K562 (cell line): ENCODE results near the gene LGALS8. TPM values are rescaled to one million over a fixed set of nuclear protein-coding genes. Genes with fewer than 3 reads are reported as not detected.
A peak's percentile ranks its signal among the peaks of the same experiment; 100 is the strongest.

ENCODE experiments used
- ARID1B ChIP-seq: fragments of 450-650 bp; IDR thresholded peaks from 2 replicates; pipeline ENCODE4 v1.6.1; 2016; ENCODE audit warnings: antibody characterized with exemption, mild to moderate bottlenecking, inconsistent platforms
- ATF1 ChIP-seq, 2 experiments: fragments of 450-650 bp in 1 of 2; IDR thresholded peaks; 2 replicates each; pipeline ENCODE4 v1.6.1; 2016; ENCODE audit warnings: missing compliant biosample characterization in 1 of 2, missing genetic modification characterization in 1 of 2
- CBFA2T2 ChIP-seq: fragments of 450-650 bp; conservative IDR thresholded peaks from 2 replicates; pipeline ENCODE4 v1.6.1; 2017; ENCODE audit warnings: mild to moderate bottlenecking
- E4F1 ChIP-seq: fragments of 250-450 bp; sonication (Bioruptor Pico); IDR thresholded peaks from 2 replicates; pipeline ENCODE4 v1.5.0; 2021; ENCODE audit warnings: mild to moderate bottlenecking, borderline replicate concordance
- EGR1 ChIP-seq: fragments of 450-650 bp; conservative IDR thresholded peaks from 2 replicates; pipeline ENCODE4 v1.6.1; 2017; ENCODE audit warnings: mild to moderate bottlenecking
- HDAC3 ChIP-seq: fragments of 450-650 bp; IDR thresholded peaks from 2 replicates; pipeline ENCODE4 v1.6.1; 2018; ENCODE audit warnings: borderline replicate concordance, mild to moderate bottlenecking, moderate library complexity; ENCODE audit not compliant: partially characterized antibody
- HMG20B ChIP-seq: fragments of 250-450 bp; sonication (Bioruptor Pico); IDR thresholded peaks from 2 replicates; pipeline ENCODE4 v1.5.0; 2021; ENCODE audit warnings: mild to moderate bottlenecking
- KDM1A ChIP-seq, 2 experiments: fragments of 450-650 bp; IDR thresholded peaks; 2 replicates each; pipeline ENCODE4 v1.6.1; 2016; ENCODE audit warnings: mild to moderate bottlenecking in 2 of 2
- KLF1 ChIP-seq: fragments of 450-650 bp; IDR thresholded peaks from 2 replicates; pipeline ENCODE4 v1.6.1; 2016; ENCODE audit warnings: missing genetic modification characterization, missing compliant biosample characterization
- KLF13 ChIP-seq: fragments of 450-650 bp; IDR thresholded peaks from 2 replicates; pipeline ENCODE4 v1.6.1; 2016; ENCODE audit warnings: missing genetic modification characterization, low read depth, mild to moderate bottlenecking, missing compliant biosample characterization, moderate library complexity, borderline replicate concordance
- MTA1 ChIP-seq: fragments of 450-650 bp; IDR thresholded peaks from 2 replicates; pipeline ENCODE4 v1.6.1; 2017; ENCODE audit warnings: borderline replicate concordance
- NEUROD1 ChIP-seq: fragments of 150-350 bp; IDR thresholded peaks from 2 replicates; pipeline ENCODE4 v1.6.1; 2014; ENCODE audit warnings: borderline replicate concordance, low read length, low read depth; ENCODE audit not compliant: partially characterized antibody
- NR1H2 ChIP-seq: sonication (generic); formaldehyde crosslinking; IDR thresholded peaks from 2 replicates; pipeline ENCODE4 v1.4.0; 2020; ENCODE audit warnings: mild to moderate bottlenecking, missing genetic modification reagents
- POU5F1 ChIP-seq: fragments of 150-350 bp; IDR thresholded peaks from 2 replicates; pipeline ENCODE4 v1.6.1; 2014; ENCODE audit warnings: borderline replicate concordance, low read length, low read depth, mild to moderate bottlenecking; ENCODE audit not compliant: partially characterized antibody
- PTBP1 ChIP-seq: fragments of 200-400 bp; formaldehyde crosslinking; IDR thresholded peaks from 2 replicates; pipeline ENCODE4 v1.6.1; 2017; ENCODE audit warnings: low read depth, low read length
- SNRNP70 ChIP-seq: fragments of 200-400 bp; formaldehyde crosslinking; optimal IDR thresholded peaks from 2 replicates; pipeline ENCODE3; 2017; ENCODE audit warnings: low read depth, low read length
- SRSF9 ChIP-seq: fragments of 200-400 bp; formaldehyde crosslinking; IDR thresholded peaks from 2 replicates; pipeline ENCODE4 v1.6.1; 2017; ENCODE audit warnings: low read depth, low read length, borderline replicate concordance
- STAT6 ChIP-seq: sonication (generic); formaldehyde crosslinking; IDR thresholded peaks from 2 replicates; pipeline ENCODE4 v1.8.1; 2023; ENCODE audit warnings: mild to moderate bottlenecking, missing genetic modification reagents
- TSC22D4 ChIP-seq: fragments of 450-650 bp; IDR thresholded peaks from 2 replicates; pipeline ENCODE4 v1.6.1; 2016; ENCODE audit warnings: missing genetic modification characterization, missing biosample characterization, control low read depth
- ZBTB5 ChIP-seq: fragments of 450-650 bp; IDR thresholded peaks from 2 replicates; pipeline ENCODE4 v1.6.1; 2017; ENCODE audit warnings: antibody characterized with exemption
- ZNF584 ChIP-seq: fragments of 200-800 bp; sonication (Bioruptor generic); IDR thresholded peaks from 2 replicates; pipeline ENCODE4 v1.6.1; 2016; ENCODE audit warnings: low read depth, mild to moderate bottlenecking, missing genetic modification characterization, missing compliant biosample characterization
- ZNF717 ChIP-seq: fragments of 250-450 bp; sonication (Bioruptor Pico); IDR thresholded peaks from 2 replicates; pipeline ENCODE4 v1.5.0; 2021
- polyA plus RNA-seq, 8 experiments: library from polyadenylated mRNA; depleted of rRNA in 4 of 8; stranded (reverse) in 5 of 8; unstranded in 3 of 8; fragments of >200 nt; fragmentation: Nextera tagmentation in 2 of 8; fragmentation: Illumina TruSeq in 1 of 8; extraction: Ambion mirVana in 2 of 8; extraction: Trizol in 1 of 8; gene quantifications; 2 replicates each; pipeline versions ENCODE4 v1.2.1 to v1.2.3, GENCODE V29; 2011 to 2014; ENCODE audit warnings: inconsistent platforms in 1 of 8, missing spikeins in 1 of 8
- total RNA-seq, 7 experiments: library from RNA; depleted of rRNA in 6 of 7; stranded (reverse); fragments of >200 nt in 6 of 7; fragmentation: Illumina TruSeq in 2 of 7; extraction: Trizol in 2 of 7; gene quantifications; 2 replicates each; pipeline versions ENCODE4 v1.2.1 to v1.2.3, GENCODE V29; 2011 to 2021; ENCODE audit warnings: low replicate concordance in 1 of 7

Gene LGALS8
- total and polyA plus RNA-seq, 9 of the 15 experiments (the other 6 are each of a cell fraction or from before 2014, with no cell fraction given), result 57.4 to 87.7 (median 70.3) TPM

- TF ChIP-seq STAT6 (CRISPR knock-in tag), result 0 out of 2 replicates have a peak, but pooled peaks have one; percentile 83
- TF ChIP-seq SNRNP70, result no peak
- TF ChIP-seq CBFA2T2, result peak; percentile 70
- TF ChIP-seq ZNF717, result no peak
- no peak for TF ChIP-seq ATF1 (CRISPR knock-in tag; IDR thresholded peaks at IDR 0.05)
- peak; percentile 78 for TF ChIP-seq ATF1 (tag; IDR thresholded peaks at IDR 0.05)
- TF ChIP-seq ZNF584 (CRISPR knock-in tag), result 0 out of 2 replicates have a peak, but pooled peaks have one; percentile 21
- TF ChIP-seq PTBP1, result no peak
- TF ChIP-seq KLF1 (tag), result no peak
- 0 out of 2 replicates have a peak, but pooled peaks have one; percentile 11 for TF ChIP-seq E4F1
- peak; percentile 54; the same call in 1 of the 2 replicates for TF ChIP-seq MTA1
- no peak for TF ChIP-seq TSC22D4 (tag)
- no peak for TF ChIP-seq KLF13
- TF ChIP-seq POU5F1, result no peak
- TF ChIP-seq KDM1A (IDR thresholded peaks at IDR 0.05), result peak in 1 of 2 experiments; percentile 35; a peak in 1 of 4 replicates
- TF ChIP-seq HMG20B (CRISPR knock-in tag), result no peak
- TF ChIP-seq ARID1B, result peak; percentile 32; the same call in 1 of the 2 replicates
- peak; percentile 26 for TF ChIP-seq NEUROD1
- TF ChIP-seq ZBTB5, result no peak
- no peak for TF ChIP-seq HDAC3
- no peak for TF ChIP-seq NR1H2 (CRISPR knock-in tag)
- no peak for TF ChIP-seq SRSF9
- no peak for TF ChIP-seq EGR1
Observed at GRCh38 chr1:236524142-236524894, 536 bp downstream of the LGALS8 start (continued).
